Natural killer cell (primary cell): ENCODE results near the gene FLCN. TPM values are rescaled to one million over a fixed set of nuclear protein-coding genes. Genes with fewer than 3 reads are reported as not detected.
"Not testable (repeated sequence)": the region's sequence is repeated elsewhere in the genome, so short reads cannot be mapped to it uniquely, and the experiment has no call there.

ENCODE experiments used
- ATAC-seq, 3 donors: fragments of 150-1000 bp in 2 of 3; fragments of 200-7000 bp in 1 of 3; cut with Tn5 transposase; 1 replicate in 1 of 3; 2 replicates in 2 of 3; pipeline ENCODE4 v1.10.0; 2021; ENCODE audit warnings: mild to moderate bottlenecking in 2 of 3, moderate library complexity in 2 of 3
- DNase-seq, 2 donors: peaks; one replicate each; pipeline versions ENCODE4 v3.0.0 to v3.0.0-alpha.2; 2013 to 2021; ENCODE audit warnings: mixed read lengths in 1 of 2
- H3K27ac ChIP-seq: one replicate; pipeline ENCODE4 v1.5.1; 2013; ENCODE audit warnings: mild to moderate bottlenecking, low read length
- H3K27me3 ChIP-seq: one replicate; pipeline ENCODE4 v1.6.1; 2013; ENCODE audit warnings: low read length; ENCODE audit not compliant: control insufficient read depth, insufficient read depth
- H3K36me3 ChIP-seq: one replicate; pipeline ENCODE4 v1.6.1; 2013; ENCODE audit warnings: low read length; ENCODE audit not compliant: control insufficient read depth, insufficient read depth
- H3K4me1 ChIP-seq: one replicate; pipeline ENCODE4 v1.6.1; 2013; ENCODE audit warnings: low read length; ENCODE audit not compliant: control insufficient read depth, insufficient read depth
- H3K4me3 ChIP-seq: one replicate; pipeline ENCODE4 v1.5.1; 2013; ENCODE audit warnings: low read length
- H3K9me3 ChIP-seq: one replicate; pipeline ENCODE4 v1.6.1; 2013; ENCODE audit warnings: low read length; ENCODE audit not compliant: control insufficient read depth, insufficient read depth
- H3K27ac Mint-ChIP-seq, 2 donors: one replicate each; pipeline ENCODE4 v1.8.0; 2022; ENCODE audit warnings: mild to moderate bottlenecking in 2 of 2, mixed read lengths in 2 of 2, moderate library complexity in 1 of 2
- H3K27me3 Mint-ChIP-seq, 2 donors: one replicate each; pipeline ENCODE4 v1.8.0; 2022; ENCODE audit warnings: low read depth in 2 of 2, mixed read lengths in 2 of 2
- H3K36me3 Mint-ChIP-seq: one replicate; pipeline ENCODE4 v1.8.0; 2022; ENCODE audit warnings: mixed read lengths
- H3K4me1 Mint-ChIP-seq, 2 donors: one replicate each; pipeline ENCODE4 v1.8.0; 2022; ENCODE audit warnings: mixed read lengths in 2 of 2
- H3K4me3 Mint-ChIP-seq: one replicate; pipeline ENCODE4 v1.8.0; 2022; ENCODE audit warnings: mild to moderate bottlenecking, moderate library complexity, mixed read lengths
- H3K9me3 Mint-ChIP-seq, 2 donors: one replicate each; pipeline ENCODE4 v1.8.0; 2022; ENCODE audit warnings: mixed read lengths in 2 of 2
- CTCF ChIP-seq: fragments of 200-600 bp; IDR thresholded peaks from one replicate; pipeline ENCODE4 v1.8.0; 2022; ENCODE audit warnings: antibody characterized with exemption
- WGBS: methylation state at CpG from one replicate; pipeline ENCODE4 v1.1.7; 2013; ENCODE audit warnings: missing lambda C conversion rate; ENCODE audit not compliant: insufficient coverage; 5-methylcytosine and 5-hydroxymethylcytosine counted together
- intact Hi-C: fragments of 100-400 bp; cut with micrococcal nuclease; formaldehyde crosslinking; loops from one replicate; pipeline ENCODE4 v1.14.2; 2022
- total RNA-seq, 4 donors: library from RNA; stranded (reverse); fragments of 120-200 nt in 1 of 4; gene quantifications; one replicate each; pipeline versions ENCODE4 v1.2.3 to v1.2.4, GENCODE V29; 2013 to 2022

The FLCN gene
- total RNA-seq, 3 donors from 2014 or later (not counting 1 experiment from before 2014, with no cell fraction given): 26.7 to 43.6 (median 33.8) TPM

- no peak for TF ChIP-seq CTCF
- H3K36me3 ChIP-seq: peaks cover 3% of the 10 kb centered on the region
- H3K27ac Mint-ChIP-seq: peak overlapping the region in 1 of 2 donors; percentile 94
- ATAC-seq (no peak), DNase-seq (no peak)
- H3K4me1 ChIP-seq: peaks cover 25% of the 10 kb centered on the region
- intact Hi-C loops: no loop called here
- no peaks in the 10 kb centered on the region for H3K36me3 Mint-ChIP-seq
- H3K9me3 Mint-ChIP-seq: no peaks in the 10 kb centered on the region
- no peak overlapping the region for H3K27ac ChIP-seq
- no peaks in the 10 kb centered on the region for H3K27me3 ChIP-seq
- H3K9me3 ChIP-seq: no peaks in the 10 kb centered on the region
- peaks cover 23 to 37% of the 10 kb centered on the region in 2 donors for H3K4me1 Mint-ChIP-seq
- no peak overlapping the region for H3K4me3 ChIP-seq
- 88% methylated on average over 3 of the region's 4 CpGs for WGBS
- H3K4me3 Mint-ChIP-seq: peak overlapping the region; percentile 93
- no peaks in the 10 kb centered on the region for H3K27me3 Mint-ChIP-seq
Measured at GRCh38 chr17:17279316-17279715, 42.3 kb upstream of the FLCN start.

GRCh38 chr17:17277431-17277830 lies 40.5 kb upstream of the FLCN start:
- intact Hi-C loops, H3K36me3 Mint-ChIP-seq, H3K9me3 ChIP-seq, H3K27me3 ChIP-seq, H3K9me3 Mint-ChIP-seq, H3K4me3 Mint-ChIP-seq, H3K27me3 Mint-ChIP-seq, ATAC-seq, H3K4me3 ChIP-seq, DNase-seq, H3K27ac ChIP-seq: not testable (repeated sequence)
- Histone ChIP-seq H3K4me1 (peaks cover 25% of the 10 kb centered on the region), H3K36me3 (peaks cover 20% of the 10 kb centered on the region)
- Mint-ChIP-seq H3K27ac (peak overlapping the region in 1 of 2 donors; percentile 27), H3K4me1 (peaks cover 23 to 37% of the 10 kb centered on the region in 2 donors)
- WGBS: 97% methylated on average over 5 of the region's 5 CpGs

GRCh38 chr17:17275971-17276370 lies 39.0 kb upstream of the FLCN start:
- H3K27me3 Mint-ChIP-seq: no peaks in the 10 kb centered on the region
- no peak for TF ChIP-seq CTCF
- no peaks in the 10 kb centered on the region for H3K27me3 ChIP-seq
- no peak overlapping the region for H3K4me3 Mint-ChIP-seq
- intact Hi-C loops: no loop called here
- peaks cover 20% of the 10 kb centered on the region for H3K4me1 ChIP-seq
- H3K9me3 Mint-ChIP-seq: no peaks in the 10 kb centered on the region
- H3K4me3 ChIP-seq: no peak overlapping the region
- H3K4me1 Mint-ChIP-seq: peaks cover 12 to 26% of the 10 kb centered on the region in 2 donors
- no peaks in the 10 kb centered on the region for H3K36me3 Mint-ChIP-seq
- WGBS: 55% methylated on average over 6 of the region's 6 CpGs
- H3K9me3 ChIP-seq: no peaks in the 10 kb centered on the region
- peaks cover 22% of the 10 kb centered on the region for H3K36me3 ChIP-seq
- no peak for DNase-seq
- peak overlapping the region in 1 of 2 donors; percentile 27 for H3K27ac Mint-ChIP-seq
- no peak overlapping the region for H3K27ac ChIP-seq
- ATAC-seq: no peak

GRCh38 chr17:17269926-17270773 lies 33.2 kb upstream of the FLCN start:
- Mint-ChIP-seq H3K4me1 (no peaks in the 10 kb centered on the region), H3K9me3 (no peaks in the 10 kb centered on the region), H3K27me3 (no peaks in the 10 kb centered on the region), H3K4me3 (no peak overlapping the region), H3K27ac (peak overlapping the region in 1 of 2 donors; percentile 6), H3K36me3 (no peaks in the 10 kb centered on the region)
- 96% methylated on average over 7 of the region's 9 CpGs for WGBS
- DNase-seq (peak in 1 of 2 donors; percentile 44), ATAC-seq (no peak)
- Histone ChIP-seq H3K9me3 (no peaks in the 10 kb centered on the region), H3K27me3 (no peaks in the 10 kb centered on the region), H3K4me1 (no peaks in the 10 kb centered on the region), H3K4me3 (no peak overlapping the region), H3K27ac (no peak overlapping the region), H3K36me3 (peaks cover 55% of the 10 kb centered on the region)
- intact Hi-C loops: loop anchor here (5.0 kb wide), 1 partner anchor 42 kb away; no protein-coding TSS in a partner anchor
- peak; percentile 37 for TF ChIP-seq CTCF
